HepG2 (cell line): ENCODE results near the gene CTNNA3. TPM values are rescaled to one million over a fixed set of nuclear protein-coding genes. Genes with fewer than 3 reads are reported as not detected.

Experiments used
- ATAC-seq: fragments of 200-7000 bp; cut with Tn5 transposase; 3 replicates; pipeline ENCODE4 v1.9.1; 2020; ENCODE audit warnings: mild to moderate bottlenecking, moderate library complexity
- BruUV-seq: library from RNA; stranded (reverse); fragments of 400-500 nt; replicated peaks from 2 replicates; lab custom pipeline; 2021; lab: Mats Ljungman, UMichigan
- CTCF ChIA-PET: fragments of 300-600 bp; formaldehyde crosslinking; extraction: SDS; loops from one replicate; lab custom pipeline; 2021; ENCODE audit warnings: low total read pairs, inconsistent platforms, low intra/inter-chr PET ratio; lab: Yijun Ruan, JAX
- POLR2A ChIA-PET: fragments of 350-600 bp; sonication (Branson Sonifier 250); formaldehyde crosslinking; loops from one replicate; lab custom pipeline; 2020; ENCODE audit warnings: antibody characterized with exemption, inconsistent platforms; lab: Yijun Ruan, JAX
- DNase-seq: peaks from one replicate; pipeline ENCODE4 v3.0.0-alpha.2; 2015; ENCODE audit warnings: low spot score
- FAIRE-seq: peaks from 3 replicates; lab custom pipeline; 2011; peaks lifted over from hg19 to GRCh38; lab: Jason Lieb, UNC
- H2AFZ ChIP-seq: one replicate; pipeline ENCODE4 v1.6.1; 2011; ENCODE audit warnings: low read length, inconsistent platforms
- H3K27ac ChIP-seq: fragments of 300-600 bp; 3 replicates; pipeline ENCODE4 v1.8.0; 2011; ENCODE audit warnings: mixed run types, mild to moderate bottlenecking, mixed read lengths, low read length, inconsistent platforms; ENCODE audit not compliant: insufficient read depth; ENCODE audit errors: extremely low read length
- H3K27me3 ChIP-seq, 2 experiments: fragments of 200-600 bp in 1 of 2; 2 replicates in 1 of 2; 3 replicates in 1 of 2; pipeline versions ENCODE4 v1.6.0 to v1.8.0; 2011; ENCODE audit warnings: low read length in 2 of 2, mild to moderate bottlenecking in 2 of 2, moderate library complexity in 2 of 2, inconsistent platforms in 1 of 2; ENCODE audit not compliant: insufficient read depth in 2 of 2, control insufficient read depth in 1 of 2
- H3K36me3 ChIP-seq, 2 experiments: fragments of 200-600 bp in 1 of 2; replicated peaks in 1 of 2; 2 replicates in 1 of 2; 3 replicates in 1 of 2; pipeline versions ENCODE4 v1.5.1 to v1.8.0; 2011; ENCODE audit warnings: low read length in 2 of 2, inconsistent platforms in 1 of 2; ENCODE audit not compliant: insufficient read depth in 2 of 2, control insufficient read depth in 1 of 2
- H3K4me1 ChIP-seq: 2 replicates; pipeline ENCODE4 v1.5.1; 2012; ENCODE audit warnings: low read length, inconsistent platforms; ENCODE audit not compliant: insufficient read depth
- H3K4me2 ChIP-seq: 2 replicates; pipeline ENCODE4 v1.6.0; 2011; ENCODE audit warnings: low read depth, low read length, inconsistent platforms
- H3K4me3 ChIP-seq, 3 experiments: fragments of 200-600 bp in 1 of 3; sonication (generic), shearing (Covaris generic) in 1 of 3; replicated peaks in 1 of 3; 2 replicates each; pipeline ENCODE4 v1.5.1; 2011 to 2016; ENCODE audit warnings: low read length in 3 of 3, inconsistent platforms in 2 of 3, low read depth in 2 of 3, mild to moderate bottlenecking in 2 of 3, control low read depth in 1 of 3, mixed read lengths in 1 of 3; ENCODE audit not compliant: insufficient read depth in 1 of 3
- H3K79me2 ChIP-seq: one replicate; pipeline ENCODE4 v1.6.1; 2011; ENCODE audit warnings: low read length, inconsistent platforms; ENCODE audit not compliant: insufficient read depth
- H3K9ac ChIP-seq: 2 replicates; pipeline ENCODE4 v1.6.0; 2011; ENCODE audit warnings: mild to moderate bottlenecking, low read depth, low read length, inconsistent platforms; ENCODE audit not compliant: insufficient read depth
- H3K9me3 ChIP-seq: 2 replicates; pipeline ENCODE4 v1.5.1; 2012; ENCODE audit warnings: mild to moderate bottlenecking, low read length
- H4K20me1 ChIP-seq: 2 replicates; pipeline ENCODE4 v1.6.0; 2011; ENCODE audit warnings: inconsistent platforms, mild to moderate bottlenecking, low read length, moderate library complexity; ENCODE audit not compliant: insufficient read depth
- ARNT2 ChIP-seq: sonication (generic); formaldehyde crosslinking; IDR thresholded peaks from 2 replicates; pipeline ENCODE4 v1.8.0; 2022; ENCODE audit warnings: mild to moderate bottlenecking, low read depth, missing genetic modification reagents, moderate library complexity
- FOXK2 ChIP-seq: fragments of 450-650 bp; IDR thresholded peaks from 2 replicates; pipeline ENCODE4 v1.6.1; 2016
- SPEN ChIP-seq: sonication (generic); formaldehyde crosslinking; IDR thresholded peaks from 2 replicates; pipeline ENCODE4 v1.5.1; 2020; ENCODE audit warnings: low read depth, mild to moderate bottlenecking, missing genetic modification reagents
- ZC3H13 ChIP-seq: sonication (generic); formaldehyde crosslinking; IDR thresholded peaks from 2 replicates; pipeline ENCODE4 v1.8.1; 2023; ENCODE audit warnings: mild to moderate bottlenecking, missing genetic modification reagents, moderate library complexity
- WGBS: methylation state at CpG from one replicate; pipeline ENCODE4 v1.1.6; 2017; ENCODE audit warnings: low lambda C conversion rate; 5-methylcytosine and 5-hydroxymethylcytosine counted together
- in situ Hi-C: cut with HindIII; loops from 2 replicates; pipeline ENCODE4 v1.10.0; 2017; ENCODE audit warnings: low pct_unique_long_range_greater_than_20kb; ENCODE audit not compliant: extremely low pct_ligation_motif_present
- intact Hi-C: fragments of 100-400 bp; cut with micrococcal nuclease; formaldehyde crosslinking; loops from one replicate; pipeline ENCODE4 v1.10.0; 2022; ENCODE audit not compliant: unreplicated experiment
- polyA plus RNA-seq, 8 experiments: library from polyadenylated mRNA; depleted of rRNA in 3 of 8; stranded (reverse) in 7 of 8; unstranded in 1 of 8; fragments of >200 nt; fragmentation: Illumina TruSeq in 4 of 8; extraction: Trizol in 4 of 8; gene quantifications; 2 replicates each; pipeline versions ENCODE4 v1.2.1 to v1.2.3, GENCODE V29; 2011 to 2016; ENCODE audit warnings: low read depth in 4 of 8, missing spikeins in 1 of 8, mixed read lengths in 1 of 8; ENCODE audit not compliant: insufficient read depth in 1 of 8
- total RNA-seq, 5 experiments: library from RNA; depleted of rRNA; stranded (reverse); fragments of >200 nt; fragmentation: Illumina TruSeq; extraction: Trizol; gene quantifications; 2 replicates each; pipeline ENCODE4 v1.2.3, GENCODE V29; 2016; ENCODE audit warnings: low read depth in 1 of 5
- TF ChIP-seq, protein P1 (sequence below): sonication (generic); formaldehyde crosslinking; conservative IDR thresholded peaks from 2 replicates; pipeline ENCODE4 v1.5.0; 2020; ENCODE audit warnings: missing genetic modification reagents

CTNNA3 gene
- total and polyA plus RNA-seq, 2 of the 13 experiments (the other 11 are each of a cell fraction or from before 2014, with no cell fraction given), result not detected

DNA sequence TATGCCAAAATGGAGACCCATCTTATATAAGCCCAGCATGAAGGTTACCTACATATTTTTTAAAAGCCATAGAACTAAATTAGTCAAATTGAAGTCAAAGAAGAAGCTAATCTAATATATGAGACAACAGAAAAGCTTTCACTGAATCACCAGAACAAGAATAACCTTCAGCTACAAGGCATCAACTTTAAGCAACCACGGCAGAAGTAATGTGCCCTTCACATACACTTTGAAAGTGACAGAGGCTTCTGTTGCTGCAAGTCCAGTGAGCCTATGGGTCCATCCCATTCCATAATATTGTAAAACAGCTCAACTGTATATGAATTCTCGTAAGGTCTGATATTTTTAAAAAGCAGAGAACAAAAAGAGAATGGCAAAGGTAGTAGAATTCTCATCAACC is 36.5 kb downstream of the CTNNA3 start:
- CTCF ChIA-PET, result no interaction called here
- Histone ChIP-seq H3K9me3 (no peaks in the 10 kb centered on the region), H3K9ac (no peak overlapping the region), H3K27ac (no peak overlapping the region), H4K20me1 (no peaks in the 10 kb centered on the region), H3K4me3 (no peak overlapping the region)
- ATAC-seq, result no peak
- 0% methylated on average over 2 of the region's 2 CpGs for WGBS
- no peak for FAIRE-seq
- no peak for TF ChIP-seq ARNT2 (CRISPR knock-in tag)
- TF ChIP-seq FOXK2, result no peak
- no peak for TF ChIP-seq SPEN (CRISPR knock-in tag)
- TF ChIP-seq, protein P1, sequence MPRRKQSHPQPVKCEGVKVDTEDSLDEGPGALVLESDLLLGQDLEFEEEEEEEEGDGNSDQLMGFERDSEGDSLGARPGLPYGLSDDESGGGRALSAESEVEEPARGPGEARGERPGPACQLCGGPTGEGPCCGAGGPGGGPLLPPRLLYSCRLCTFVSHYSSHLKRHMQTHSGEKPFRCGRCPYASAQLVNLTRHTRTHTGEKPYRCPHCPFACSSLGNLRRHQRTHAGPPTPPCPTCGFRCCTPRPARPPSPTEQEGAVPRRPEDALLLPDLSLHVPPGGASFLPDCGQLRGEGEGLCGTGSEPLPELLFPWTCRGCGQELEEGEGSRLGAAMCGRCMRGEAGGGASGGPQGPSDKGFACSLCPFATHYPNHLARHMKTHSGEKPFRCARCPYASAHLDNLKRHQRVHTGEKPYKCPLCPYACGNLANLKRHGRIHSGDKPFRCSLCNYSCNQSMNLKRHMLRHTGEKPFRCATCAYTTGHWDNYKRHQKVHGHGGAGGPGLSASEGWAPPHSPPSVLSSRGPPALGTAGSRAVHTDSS, result no peak
- TF ChIP-seq, all 625 proteins: peak for 0
- no peaks in the 10 kb centered on the region; a peak in 1 of 5 replicates for H3K27me3 ChIP-seq
- intact Hi-C loops, result no loop called here
- POLR2A ChIA-PET, result no interaction called here
- no peaks in the 10 kb centered on the region for H3K36me3 ChIP-seq
- no TSS peak for BruUV-seq
- no peaks in the 10 kb centered on the region for H3K4me1 ChIP-seq
- no peak overlapping the region for H3K4me2 ChIP-seq
- DNase-seq, result no peak
- no peaks in the 10 kb centered on the region for H3K79me2 ChIP-seq
- in situ Hi-C loops, result no loop called here
- H2AFZ ChIP-seq, result no peak overlapping the region

DNA sequence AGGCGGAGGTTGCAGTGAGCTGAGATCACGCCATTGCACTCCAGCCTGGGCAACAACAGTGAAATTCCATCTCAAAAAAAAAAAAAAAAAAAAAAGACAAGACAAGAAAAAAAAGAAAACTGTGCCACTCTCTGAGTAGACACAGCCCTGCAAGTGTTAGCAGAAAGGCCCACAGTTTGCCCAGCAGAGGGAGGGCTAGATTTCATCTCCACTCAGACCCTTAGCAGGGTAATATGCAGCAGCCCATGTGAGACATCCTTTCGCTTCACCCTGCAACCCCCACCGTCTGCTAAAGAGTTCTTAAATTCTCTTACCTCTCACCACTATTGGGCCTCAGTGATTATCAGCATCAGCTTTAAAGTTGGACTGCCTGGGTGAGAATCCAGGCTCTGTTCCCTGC is 38.2 kb downstream of the CTNNA3 start:
- ChIA-PET POLR2A (no interaction called here), CTCF (no interaction called here)
- ATAC-seq (0 out of 3 replicates have a peak, but pooled peaks have one; percentile 34), DNase-seq (no peak), FAIRE-seq (no peak)
- no peak overlapping the region for H3K4me2 ChIP-seq
- 13% methylated on average over 4 of the region's 4 CpGs for WGBS
- no peaks in the 10 kb centered on the region for H3K79me2 ChIP-seq
- no peaks in the 10 kb centered on the region for H3K36me3 ChIP-seq
- H3K4me3 ChIP-seq, result no peak overlapping the region
- H3K4me1 ChIP-seq, result no peaks in the 10 kb centered on the region
- H3K27ac ChIP-seq, result no peak overlapping the region
- H2AFZ ChIP-seq, result no peak overlapping the region
- H3K9me3 ChIP-seq, result no peaks in the 10 kb centered on the region
- no peaks in the 10 kb centered on the region for H4K20me1 ChIP-seq
- no TSS peak for BruUV-seq
- intact Hi-C loops (no loop called here), in situ Hi-C loops (no loop called here)
- no peak for TF ChIP-seq ZC3H13
- H3K9ac ChIP-seq, result no peak overlapping the region
- no peaks in the 10 kb centered on the region for H3K27me3 ChIP-seq
